Activated T-cell treated with anti-CD3 and anti-CD28 coated beads, Interleukin-2, amount 50 U/mL, for 24 hours (primary cell): ENCODE results near the gene COA5.

Experiments used
- DNase-seq: peaks from one replicate; pipeline ENCODE4 v3.0.0-alpha.2; 2020
- H3K27ac Mint-ChIP-seq: 2 replicates; pipeline ENCODE4 v1.8.0; 2020; ENCODE audit warnings: mild to moderate bottlenecking, mixed read lengths
- H3K27me3 Mint-ChIP-seq: 2 replicates; pipeline ENCODE4 v1.8.0; 2020; ENCODE audit warnings: mixed read lengths
- H3K36me3 Mint-ChIP-seq: 2 replicates; pipeline ENCODE4 v1.8.0; 2020; ENCODE audit warnings: low read depth, mixed read lengths
- H3K4me1 Mint-ChIP-seq: 2 replicates; pipeline ENCODE4 v1.8.0; 2020; ENCODE audit warnings: low read depth, mixed read lengths
- H3K4me3 Mint-ChIP-seq: 2 replicates; pipeline ENCODE4 v1.8.0; 2020; ENCODE audit warnings: mild to moderate bottlenecking, moderate library complexity, mixed read lengths
- H3K9me3 Mint-ChIP-seq: 2 replicates; pipeline ENCODE4 v1.8.0; 2020; ENCODE audit warnings: mixed read lengths

Gene COA5

GRCh38 chr2:98571796-98572195, 36.5 kb downstream of the COA5 start:
- H3K36me3 Mint-ChIP-seq, result peaks cover 90% of the 10 kb centered on the region
- no peak overlapping the region for H3K4me3 Mint-ChIP-seq

DNA sequence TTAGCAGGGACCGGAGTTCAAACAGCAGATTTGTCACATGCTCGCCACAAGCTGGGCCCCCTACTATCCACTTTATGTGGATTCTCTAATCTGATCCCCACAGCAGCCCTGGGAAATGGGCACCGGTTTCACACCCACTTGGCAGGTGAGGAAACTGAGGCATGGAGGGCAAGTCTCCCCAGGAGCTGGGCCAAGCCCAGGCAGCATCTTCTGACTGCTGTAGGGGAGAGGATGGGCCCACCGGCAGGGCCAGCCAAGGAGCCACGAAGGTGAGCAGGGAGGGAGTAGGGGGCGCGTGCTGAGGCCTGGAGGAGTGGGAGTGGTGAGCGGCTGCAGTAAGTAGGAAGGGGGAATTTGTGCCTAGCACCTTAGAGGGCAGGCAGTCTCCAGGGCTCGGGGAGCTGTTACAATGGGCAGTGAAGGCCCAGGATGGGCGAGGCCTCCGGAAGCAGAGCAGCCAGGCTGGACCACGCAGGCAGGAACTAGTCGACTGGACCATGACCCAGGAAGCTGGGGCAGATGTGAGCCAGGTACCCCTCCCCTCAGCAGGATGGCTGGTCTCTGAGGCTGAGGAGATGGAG, 37.1 kb downstream of the COA5 start:
- Mint-ChIP-seq H3K36me3 (peaks cover 90% of the 10 kb centered on the region), H3K4me3 (no peak overlapping the region), H3K4me1 (no peaks in the 10 kb centered on the region), H3K27me3 (no peaks in the 10 kb centered on the region), H3K27ac (peak overlapping the region; percentile 37), H3K9me3 (no peaks in the 10 kb centered on the region)
- no peak for DNase-seq

More at GRCh38 chr2:98571796-98572195, 36.5 kb downstream of the COA5 start:
- Mint-ChIP-seq H3K4me1 (no peaks in the 10 kb centered on the region), H3K27ac (no peak overlapping the region), H3K27me3 (no peaks in the 10 kb centered on the region), H3K9me3 (no peaks in the 10 kb centered on the region)
- DNase-seq, result no peak

DNA sequence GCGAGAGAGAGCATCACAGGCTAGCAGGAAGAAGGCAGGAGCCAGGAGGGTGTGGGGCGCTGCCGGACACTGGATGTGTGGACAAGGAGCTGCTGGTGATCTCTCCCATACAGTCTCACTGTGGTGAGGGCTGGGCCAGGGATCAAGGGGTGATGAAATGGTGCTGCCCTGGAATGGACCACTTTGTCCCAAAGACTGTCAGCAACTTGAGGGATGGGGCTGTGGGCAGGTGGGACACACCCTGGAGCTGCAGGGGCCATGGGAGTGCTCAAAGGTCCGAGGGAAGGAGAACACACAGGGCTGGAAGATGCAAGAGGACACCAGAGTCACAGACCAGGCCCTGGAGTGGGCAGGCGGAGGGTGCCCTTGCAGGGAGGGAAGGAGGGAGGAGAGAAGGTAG, 38.0 kb downstream of the COA5 start:
- H3K36me3 Mint-ChIP-seq, result peaks cover 91% of the 10 kb centered on the region
- DNase-seq, result no peak
- no peak overlapping the region for H3K4me3 Mint-ChIP-seq
- no peaks in the 10 kb centered on the region for H3K9me3 Mint-ChIP-seq
- H3K27ac Mint-ChIP-seq, result peak overlapping the region; percentile 76
- H3K27me3 Mint-ChIP-seq, result no peaks in the 10 kb centered on the region
- no peaks in the 10 kb centered on the region for H3K4me1 Mint-ChIP-seq

DNA sequence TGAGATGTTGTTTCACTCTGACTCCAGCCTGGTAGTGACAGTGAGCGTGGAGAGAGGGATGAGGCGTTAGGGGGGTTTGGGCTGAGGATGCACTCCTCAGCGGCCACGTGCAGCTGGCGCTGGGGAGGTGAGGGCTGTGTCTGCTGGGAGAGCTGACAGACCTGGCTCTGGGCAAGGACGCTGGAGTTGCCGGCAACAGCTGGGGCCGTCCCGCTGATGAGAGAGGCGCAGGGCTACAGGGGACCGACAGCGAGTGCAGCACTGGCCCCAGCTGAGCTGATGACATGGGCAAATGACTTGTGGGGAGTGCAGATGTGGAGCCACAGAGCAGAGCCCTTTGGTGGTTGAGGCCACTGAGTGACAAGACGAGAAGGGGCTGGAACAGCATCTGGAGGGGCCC, 38.4 kb downstream of the COA5 start:
- H3K27me3 Mint-ChIP-seq, result no peaks in the 10 kb centered on the region
- peak overlapping the region; percentile 76 for H3K27ac Mint-ChIP-seq
- no peak overlapping the region for H3K4me3 Mint-ChIP-seq

DNA sequence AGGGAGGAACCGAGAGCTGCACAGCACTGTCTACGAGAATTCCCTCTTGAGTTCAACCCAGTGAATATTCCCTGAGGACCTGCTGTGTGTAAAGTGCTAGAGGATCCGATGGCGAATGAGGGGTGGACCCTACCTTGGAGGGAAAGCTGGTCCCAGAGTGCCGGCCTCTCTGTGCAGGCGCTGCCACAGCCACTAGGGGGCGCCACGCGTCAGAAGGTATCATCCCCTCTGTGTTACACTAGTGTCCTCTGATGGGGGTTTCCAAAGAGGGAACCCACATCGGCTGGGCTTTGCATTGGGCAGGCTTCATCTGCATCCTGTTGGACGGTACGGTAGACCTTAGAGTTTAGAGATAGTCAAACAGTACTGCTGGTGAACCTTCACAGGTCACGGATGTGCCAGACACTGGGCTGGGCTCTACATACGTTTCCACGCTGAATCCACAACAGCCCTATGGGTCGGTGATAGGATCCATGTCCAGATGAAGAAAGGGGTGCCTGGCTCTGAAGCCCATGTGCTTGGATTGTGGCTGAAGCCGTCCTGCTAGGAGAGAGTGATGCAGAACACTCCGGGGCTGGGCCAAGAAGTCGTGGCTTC, 39.0 kb downstream of the COA5 start:
- no peaks in the 10 kb centered on the region for H3K27me3 Mint-ChIP-seq
- no peaks in the 10 kb centered on the region for H3K9me3 Mint-ChIP-seq
- H3K27ac Mint-ChIP-seq, result peak overlapping the region; percentile 76
- H3K36me3 Mint-ChIP-seq, result peaks cover 90% of the 10 kb centered on the region
- no peaks in the 10 kb centered on the region for H3K4me1 Mint-ChIP-seq
- no peak overlapping the region for H3K4me3 Mint-ChIP-seq
- peak; percentile 84 for DNase-seq

More for the DNA sequence above, 38.4 kb downstream of the COA5 start:
- Mint-ChIP-seq H3K36me3 (peaks cover 91% of the 10 kb centered on the region), H3K4me1 (no peaks in the 10 kb centered on the region), H3K9me3 (no peaks in the 10 kb centered on the region)
- no peak for DNase-seq

DNA sequence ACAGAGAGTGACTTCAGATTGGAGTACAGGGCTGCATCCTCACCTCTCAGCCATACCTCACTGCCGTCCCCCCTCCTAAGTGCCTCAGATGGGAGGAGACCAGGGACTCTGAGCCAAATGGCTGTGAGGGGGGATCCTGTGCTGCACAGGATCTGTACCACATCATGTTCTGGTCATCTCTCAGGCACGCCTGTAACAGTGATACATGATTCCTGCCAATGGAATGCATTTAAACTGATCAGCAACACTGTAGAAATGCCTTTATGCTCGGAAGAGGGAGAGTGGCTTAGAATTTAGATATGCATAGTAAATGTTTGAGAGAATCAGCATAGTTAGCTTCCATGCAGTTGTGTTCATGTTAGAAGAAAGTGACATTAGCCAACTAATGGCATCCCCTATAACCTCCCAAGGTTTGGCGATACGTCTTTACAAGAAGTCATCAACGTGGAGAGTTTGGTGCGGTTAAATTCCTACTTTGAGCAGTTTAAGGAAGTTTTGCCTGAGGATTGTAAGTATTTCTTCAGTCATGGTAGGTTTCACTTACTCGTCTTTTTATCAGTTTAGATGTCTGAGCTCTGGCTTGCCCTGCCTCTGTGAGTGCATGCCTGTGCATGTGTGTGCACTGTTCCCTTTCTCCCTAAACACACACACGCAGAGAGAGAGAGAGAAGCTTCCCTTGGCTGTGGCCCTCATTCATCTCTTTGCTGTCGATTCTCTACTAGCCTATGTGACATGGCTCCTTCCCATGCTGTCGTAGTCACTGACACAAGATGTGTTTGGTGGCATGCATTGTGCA, 40.0 kb downstream of the COA5 start:
- H3K36me3 Mint-ChIP-seq, result peaks cover 92% of the 10 kb centered on the region
- no peak for DNase-seq
- H3K27ac Mint-ChIP-seq, result peak overlapping the region; percentile 37
- H3K4me1 Mint-ChIP-seq, result no peaks in the 10 kb centered on the region
- no peaks in the 10 kb centered on the region for H3K27me3 Mint-ChIP-seq
- H3K9me3 Mint-ChIP-seq, result no peaks in the 10 kb centered on the region
- no peak overlapping the region for H3K4me3 Mint-ChIP-seq

DNA sequence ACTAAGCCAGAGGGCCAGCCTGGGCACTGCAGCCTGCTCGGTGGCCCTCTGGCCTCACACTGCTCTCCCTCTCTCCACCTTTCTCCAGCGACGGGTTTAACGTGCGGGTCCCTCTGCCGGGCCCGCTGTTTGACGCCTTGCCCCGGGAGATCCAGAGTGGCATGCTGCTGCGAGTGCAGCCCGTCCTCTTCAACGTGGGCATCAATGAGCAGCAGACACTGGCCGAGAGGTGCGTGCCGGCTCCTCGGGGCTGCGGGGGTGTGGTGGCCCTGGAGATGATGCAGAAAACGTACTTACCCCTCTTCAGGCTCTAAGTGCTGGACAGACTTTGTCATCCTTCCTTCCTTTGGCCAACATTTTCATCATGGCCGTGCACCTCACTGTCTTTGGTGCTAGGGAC, 42.4 kb downstream of the COA5 start:
- no peak for DNase-seq
- Mint-ChIP-seq H3K27ac (peak overlapping the region; percentile 63), H3K9me3 (no peaks in the 10 kb centered on the region), H3K4me1 (no peaks in the 10 kb centered on the region), H3K4me3 (no peak overlapping the region), H3K27me3 (no peaks in the 10 kb centered on the region), H3K36me3 (peaks cover 86% of the 10 kb centered on the region)

DNA sequence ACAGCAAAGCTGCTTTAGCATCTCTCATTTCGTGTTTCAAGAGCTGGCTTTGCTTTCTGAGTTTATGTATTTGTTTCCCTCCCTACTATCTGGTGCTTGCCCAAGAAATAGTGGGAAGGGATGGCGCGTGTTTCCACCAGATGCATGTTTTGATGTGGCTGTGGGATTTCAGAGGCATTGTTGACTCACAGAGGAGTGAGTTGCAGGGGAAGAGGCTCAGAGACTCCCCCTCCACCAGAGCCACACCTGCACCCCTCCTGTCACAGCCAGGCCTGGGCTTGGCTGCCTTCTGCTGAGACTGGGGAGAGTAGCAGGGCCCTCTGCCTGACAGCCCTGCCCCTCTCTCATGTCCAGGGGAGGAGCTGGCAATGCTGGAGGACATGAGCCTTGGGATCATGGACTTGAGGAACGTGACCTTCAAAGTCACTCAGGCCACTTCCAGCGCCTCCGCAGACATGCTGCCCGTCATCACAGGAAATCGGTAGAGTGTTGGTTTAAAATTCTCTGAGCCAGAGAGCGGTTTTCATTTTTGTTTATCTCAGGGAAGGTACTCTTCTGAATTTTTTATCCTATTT, 42.9 kb downstream of the COA5 start:
- Mint-ChIP-seq H3K27me3 (no peaks in the 10 kb centered on the region), H3K27ac (peak overlapping the region; percentile 63), H3K36me3 (peaks cover 86% of the 10 kb centered on the region)

GRCh38 chr2:98564541-98565132, 43.7 kb downstream of the COA5 start:
- DNase-seq, result no peak
- Mint-ChIP-seq H3K36me3 (peaks cover 86% of the 10 kb centered on the region), H3K4me3 (no peak overlapping the region), H3K27me3 (no peaks in the 10 kb centered on the region), H3K4me1 (peaks cover 5% of the 10 kb centered on the region), H3K9me3 (no peaks in the 10 kb centered on the region), H3K27ac (no peak overlapping the region)

More for the DNA sequence above, 42.9 kb downstream of the COA5 start:
- Mint-ChIP-seq H3K4me3 (no peak overlapping the region), H3K4me1 (no peaks in the 10 kb centered on the region), H3K9me3 (no peaks in the 10 kb centered on the region)
- DNase-seq, result no peak

- Mint-ChIP-seq H3K4me3 (no peak overlapping the region), H3K27ac (peak overlapping the region; percentile 74), H3K36me3 (peaks cover 86% of the 10 kb centered on the region), H3K9me3 (no peaks in the 10 kb centered on the region), H3K27me3 (no peaks in the 10 kb centered on the region), H3K4me1 (peaks cover 14% of the 10 kb centered on the region)
- no peak for DNase-seq
These were observed 44.9 kb downstream of the COA5 start for GRCh38 chr2:98563394-98563793.

DNA sequence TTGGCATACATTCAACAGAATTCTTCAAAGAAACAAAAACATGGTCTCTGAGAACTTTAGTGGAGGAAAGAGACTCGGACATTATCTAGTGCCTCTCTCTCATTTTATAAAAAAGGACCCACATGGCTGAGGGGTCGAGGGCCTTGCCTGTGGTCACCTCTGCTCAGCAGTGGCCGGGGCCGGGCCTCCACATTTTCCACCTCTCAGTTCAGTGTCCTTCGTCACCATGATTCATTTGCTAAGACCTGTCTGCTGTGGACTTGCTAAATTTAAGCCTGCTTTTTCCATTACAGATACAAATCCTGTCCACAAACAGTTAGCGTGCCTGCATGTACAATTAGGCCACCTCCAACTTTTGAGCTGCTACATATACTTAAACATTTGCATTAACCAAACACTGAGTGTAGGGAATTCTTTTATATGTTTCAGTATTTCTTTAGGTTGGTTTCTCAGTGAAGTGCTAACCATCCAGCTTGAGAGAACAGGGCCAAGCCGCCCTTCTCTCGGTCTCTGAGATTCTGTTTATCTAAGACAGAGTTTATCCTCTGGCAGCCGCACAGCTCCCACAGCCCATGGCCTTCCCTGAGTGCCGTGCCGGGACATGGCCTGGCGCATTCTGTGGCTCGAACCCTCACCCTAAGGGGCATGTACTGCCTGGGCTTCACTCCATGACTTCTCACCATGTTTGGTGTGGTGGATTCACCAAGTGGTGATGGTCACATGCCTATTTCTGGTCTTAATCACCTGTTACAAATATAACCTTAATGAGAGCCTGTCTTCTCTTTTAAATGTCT, 46.2 kb downstream of the COA5 start:
- Mint-ChIP-seq H3K27ac (peak overlapping the region; percentile 26), H3K9me3 (no peaks in the 10 kb centered on the region), H3K4me1 (peaks cover 18% of the 10 kb centered on the region), H3K27me3 (no peaks in the 10 kb centered on the region), H3K36me3 (peaks cover 88% of the 10 kb centered on the region), H3K4me3 (no peak overlapping the region)
- no peak for DNase-seq

GRCh38 chr2:98561018-98561417, 47.3 kb downstream of the COA5 start:
- no peak for DNase-seq
- no peak overlapping the region for H3K4me3 Mint-ChIP-seq
- H3K4me1 Mint-ChIP-seq, result peaks cover 27% of the 10 kb centered on the region
- no peaks in the 10 kb centered on the region for H3K9me3 Mint-ChIP-seq
- peaks cover 87% of the 10 kb centered on the region for H3K36me3 Mint-ChIP-seq
- no peaks in the 10 kb centered on the region for H3K27me3 Mint-ChIP-seq
- H3K27ac Mint-ChIP-seq, result no peak overlapping the region

DNA sequence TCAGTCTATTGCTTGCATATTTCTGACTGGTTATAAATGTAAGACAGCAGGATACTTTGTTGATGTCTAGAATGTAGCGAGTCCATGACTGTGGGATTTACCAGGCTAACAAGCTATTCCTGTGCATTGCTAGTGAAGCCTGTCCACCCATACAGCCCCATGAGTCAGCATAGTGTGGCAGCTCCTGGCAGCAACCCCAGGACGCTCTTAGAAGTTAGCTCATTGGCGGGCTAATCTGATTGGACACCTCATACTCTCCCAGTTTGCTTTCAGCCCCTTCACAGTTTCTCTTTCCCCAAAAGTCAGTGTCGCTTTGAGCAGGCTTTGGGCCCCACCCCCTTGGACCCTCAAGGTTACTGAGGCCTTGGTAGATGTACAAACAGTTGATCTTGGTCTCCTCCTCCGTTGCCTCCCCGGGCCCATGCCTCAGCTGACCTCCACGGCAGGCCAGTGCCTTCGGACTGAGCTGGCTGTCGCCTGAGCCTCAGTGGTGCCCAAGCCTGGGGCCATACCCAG, 48.0 kb downstream of the COA5 start:
- Mint-ChIP-seq H3K4me1 (peaks cover 31% of the 10 kb centered on the region), H3K27ac (peak overlapping the region; percentile 54), H3K9me3 (no peaks in the 10 kb centered on the region), H3K27me3 (no peaks in the 10 kb centered on the region), H3K4me3 (no peak overlapping the region), H3K36me3 (peaks cover 87% of the 10 kb centered on the region)
- no peak for DNase-seq

GRCh38 chr2:98559581-98559980, 48.7 kb downstream of the COA5 start:
- no peak for DNase-seq
- H3K36me3 Mint-ChIP-seq, result peaks cover 88% of the 10 kb centered on the region
- H3K9me3 Mint-ChIP-seq, result no peaks in the 10 kb centered on the region
- no peak overlapping the region for H3K4me3 Mint-ChIP-seq
- H3K27me3 Mint-ChIP-seq, result no peaks in the 10 kb centered on the region
- H3K4me1 Mint-ChIP-seq, result peaks cover 34% of the 10 kb centered on the region
- H3K27ac Mint-ChIP-seq, result peak overlapping the region; percentile 54
